Germinal center (tissue), 1 donor: ENCODE data around the gene ICA1.
"Not testable (repeated sequence)": the region's sequence is repeated elsewhere in the genome, so short reads cannot be mapped to it uniquely, and the experiment has no call there.

ENCODE experiments used
- DNase-seq: peaks from one replicate; pipeline ENCODE4 v3.0.0; 2012; ENCODE audit warnings: mixed read lengths, low spot score

ICA1 gene

DNA sequence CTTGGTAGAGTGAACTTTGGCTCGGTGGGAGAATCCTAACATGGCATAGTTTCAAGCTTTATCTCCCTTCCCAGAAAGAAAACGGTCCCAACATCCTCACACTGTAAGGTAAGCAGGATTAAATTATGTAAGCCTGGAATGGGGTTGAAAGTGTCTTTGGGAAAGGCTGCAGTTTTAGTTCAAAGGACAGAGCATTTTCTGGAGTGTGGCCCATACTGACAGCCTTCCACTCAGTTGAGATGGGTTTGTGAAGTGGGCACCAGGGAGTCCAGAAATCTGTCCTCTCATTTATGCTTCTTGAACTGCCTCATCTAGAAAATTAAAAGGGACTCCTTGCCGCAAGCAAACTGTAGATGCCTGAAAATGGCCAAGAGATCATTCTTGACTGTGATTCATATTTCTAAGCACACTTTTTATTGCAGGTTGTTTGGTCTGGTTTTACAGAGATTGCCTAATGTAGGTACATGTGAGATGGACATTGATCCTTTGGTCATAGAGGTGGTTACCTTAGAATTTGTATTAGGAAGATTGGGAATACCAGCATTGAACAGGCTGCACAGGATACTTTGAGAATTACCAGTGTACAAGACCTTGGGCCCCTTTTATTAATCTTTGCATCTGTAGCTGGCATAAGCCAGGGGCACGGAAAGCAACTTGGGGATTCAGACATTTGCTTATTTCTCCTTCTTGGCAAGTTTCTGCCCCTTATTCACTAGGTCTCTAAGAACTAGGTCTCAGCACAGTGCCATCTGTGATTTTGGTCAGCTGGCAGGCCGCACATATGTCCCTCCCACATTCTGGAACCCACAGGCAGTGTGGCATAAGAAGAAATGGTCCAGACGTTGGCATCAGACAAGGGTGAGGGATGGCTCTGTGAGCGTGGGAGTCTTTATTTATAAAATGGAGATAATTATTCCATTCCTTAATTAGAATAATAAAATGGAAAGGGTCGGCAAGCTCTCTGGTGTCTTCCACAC is 167.5 kb downstream of the ICA1 start:
- no peak for DNase-seq

DNA sequence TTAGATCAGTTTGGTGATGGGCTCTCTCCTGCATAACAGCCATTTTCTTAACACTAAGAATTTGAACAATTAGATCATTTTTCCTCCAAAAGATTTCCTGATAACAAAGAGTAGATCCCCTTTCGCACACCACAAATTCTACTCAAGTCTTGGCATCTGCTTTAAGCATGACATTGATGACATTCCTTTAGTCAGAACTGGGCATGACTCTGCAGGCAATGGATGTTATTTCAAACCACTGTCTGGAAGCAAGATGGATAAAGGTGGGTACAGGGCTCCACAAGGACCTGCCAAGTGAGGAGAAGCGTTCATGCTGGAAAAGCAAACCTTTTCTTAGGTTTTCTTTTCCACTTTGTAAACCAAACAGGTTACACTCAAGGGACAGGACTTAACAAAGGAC is 169.8 kb downstream of the ICA1 start:
- DNase-seq: no peak

GRCh38 chr7:8089036-8089780 is 172.8 kb downstream of the ICA1 start:
- no peak for DNase-seq

GRCh38 chr7:8086239-8086638 is 175.7 kb downstream of the ICA1 start:
- DNase-seq: no peak

- DNase-seq: no peak
Measured at GRCh38 chr7:8085420-8085819, 176.5 kb downstream of the ICA1 start.

DNA sequence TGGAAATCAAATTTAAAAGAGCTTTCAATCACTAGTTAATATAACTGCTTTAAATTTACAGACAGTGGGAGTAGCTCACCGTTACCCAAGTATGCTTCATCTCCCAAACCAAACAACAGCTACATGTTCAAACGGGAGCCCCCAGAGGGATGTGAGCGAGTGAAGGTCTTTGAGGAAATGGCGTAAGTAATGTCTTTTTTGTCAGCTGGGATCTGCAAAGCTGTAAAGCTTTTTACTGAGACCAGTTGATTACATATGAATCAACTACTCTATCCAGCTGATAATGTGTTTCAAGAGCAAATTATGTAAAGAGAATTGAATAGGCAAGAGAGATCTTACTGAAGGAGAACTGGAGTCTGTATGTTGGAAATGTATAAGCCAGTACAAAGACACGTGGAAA is 177.1 kb downstream of the ICA1 start:
- no peak for DNase-seq

DNA sequence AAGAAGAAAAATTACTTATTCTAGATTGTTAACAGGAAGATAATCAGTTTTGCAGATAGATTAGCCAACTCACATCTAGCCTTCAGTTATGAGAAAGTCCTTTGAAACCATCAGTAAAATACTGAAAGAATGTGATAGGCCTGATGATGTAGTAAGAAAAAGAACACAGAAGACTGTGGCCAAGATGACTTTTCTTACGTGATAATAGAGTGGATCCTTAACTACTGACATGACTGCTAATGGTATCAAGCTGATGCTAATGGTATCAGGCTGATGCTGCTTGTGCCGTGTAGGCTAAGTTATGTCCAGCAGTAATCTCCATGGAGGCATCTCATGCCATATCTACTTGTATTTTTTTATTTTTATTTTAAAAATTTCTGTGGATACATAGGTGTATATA is 179.2 kb downstream of the ICA1 start:
- DNase-seq: no peak

GRCh38 chr7:8078418-8078817 is 183.5 kb downstream of the ICA1 start:
- DNase-seq: no peak

- DNase-seq: no peak
Measured at GRCh38 chr7:8070451-8071180, 191.4 kb downstream of the ICA1 start.

GRCh38 chr7:8068892-8069686 is 192.9 kb downstream of the ICA1 start:
- no peak for DNase-seq

GRCh38 chr7:8065356-8065813 is 196.6 kb downstream of the ICA1 start:
- no peak for DNase-seq

DNA sequence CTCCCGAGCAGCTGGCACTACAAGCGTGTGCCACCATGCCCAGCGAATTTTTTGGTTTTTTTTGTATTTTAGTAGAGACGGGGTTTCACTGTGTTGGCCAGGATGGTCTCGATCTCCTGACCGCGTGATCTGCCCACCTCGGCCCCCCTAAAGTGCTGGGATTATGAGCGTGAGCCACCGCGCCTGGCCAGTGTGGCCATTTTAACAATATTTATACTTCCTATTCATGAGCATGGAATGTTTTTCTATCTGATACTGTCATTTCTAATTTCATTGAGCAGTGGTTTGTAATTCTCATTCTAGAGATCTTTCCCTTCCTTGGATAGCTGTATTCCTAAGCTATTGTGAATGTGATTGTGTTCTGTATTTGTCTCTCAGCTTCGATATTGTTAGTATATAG is 197.1 kb downstream of the ICA1 start:
- DNase-seq: no peak

DNA sequence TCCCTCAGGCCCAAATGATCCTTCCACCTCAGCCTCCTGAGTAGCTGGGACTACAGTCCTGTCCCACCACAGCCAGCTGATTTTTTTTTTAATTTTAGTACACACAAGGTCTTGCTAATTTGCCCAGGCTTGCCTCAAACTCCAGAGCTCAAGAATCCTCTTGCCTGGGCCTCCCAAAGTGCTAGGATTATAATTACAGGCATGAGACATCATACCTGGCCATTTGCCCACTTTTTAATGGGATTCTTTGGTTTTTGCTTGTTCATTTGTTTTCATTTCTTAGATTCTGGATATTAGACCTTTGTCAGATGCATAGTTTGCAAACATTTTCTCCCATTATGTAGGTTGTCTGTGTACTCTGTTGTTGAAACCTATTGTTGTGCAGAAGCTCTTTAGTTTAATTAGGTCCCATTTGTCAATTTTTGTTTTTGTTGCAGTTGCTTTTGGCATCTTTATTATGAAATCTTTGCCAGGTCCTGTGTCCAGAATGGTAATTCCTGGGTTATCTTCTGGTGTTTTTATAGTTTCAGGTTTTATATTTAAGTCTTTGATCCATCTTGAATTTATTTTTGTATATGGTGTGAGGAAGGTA is 198.2 kb downstream of the ICA1 start:
- DNase-seq: no peak

DNA sequence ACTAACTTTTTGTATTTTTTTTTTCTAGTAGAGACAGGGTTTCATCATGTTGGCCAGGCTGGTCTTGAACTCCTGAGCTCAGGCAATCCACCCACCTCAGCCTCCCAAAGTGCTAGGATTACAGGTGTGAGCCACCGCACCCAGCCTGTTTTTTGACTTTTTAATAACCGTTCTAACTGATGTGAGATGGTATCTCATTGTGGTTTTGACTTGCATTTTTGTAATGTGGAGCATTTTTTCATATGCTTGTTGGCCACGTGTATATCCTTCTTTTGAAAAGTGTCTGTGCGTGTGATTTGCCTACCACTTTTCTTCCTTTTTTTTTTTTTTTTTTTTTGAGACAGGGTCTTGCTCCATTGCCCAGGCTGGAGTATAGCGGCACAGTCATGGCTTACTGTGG is 198.7 kb downstream of the ICA1 start:
- not testable (repeated sequence) for DNase-seq
